WTC11 (cell line): ENCODE results near the gene IRX2. TPM values are rescaled to one million over a fixed set of nuclear protein-coding genes. Genes with fewer than 3 reads are reported as not detected.
A peak's percentile ranks its signal among the peaks of the same experiment; 100 is the strongest.

ENCODE experiments used
- ATAC-seq: fragments of 200-7000 bp; cut with Tn5 transposase; 2 replicates; pipeline ENCODE4 v1.10.0; 2021; ENCODE audit warnings: mild to moderate bottlenecking, moderate library complexity
- CTCF ChIA-PET: fragments of 300-600 bp; sonication (Branson Sonifier 250); formaldehyde crosslinking; loops from one replicate; lab custom pipeline; 2021; ENCODE audit warnings: antibody characterized with exemption; lab: Charles Lee
- POLR2A ChIA-PET: fragments of 350-600 bp; sonication (Branson Sonifier 250); formaldehyde crosslinking; loops from one replicate; lab custom pipeline; 2021; ENCODE audit warnings: antibody characterized with exemption; lab: Charles Lee
- DNase-seq: peaks from one replicate; pipeline ENCODE4 v3.0.0; 2021; ENCODE audit warnings: low spot score
- H3K27ac Mint-ChIP-seq: 2 replicates; pipeline ENCODE4 v1.8.0; 2021; ENCODE audit warnings: mixed read lengths
- H3K27me3 Mint-ChIP-seq: 2 replicates; pipeline ENCODE4 v1.8.0; 2021; ENCODE audit warnings: low read depth, mild to moderate bottlenecking, moderate library complexity, mixed read lengths
- H3K36me3 Mint-ChIP-seq: 2 replicates; pipeline ENCODE4 v1.8.0; 2021; ENCODE audit warnings: mixed read lengths
- H3K4me1 Mint-ChIP-seq: 2 replicates; pipeline ENCODE4 v1.8.0; 2022; ENCODE audit warnings: mixed read lengths
- H3K4me3 Mint-ChIP-seq: 2 replicates; pipeline ENCODE4 v1.8.0; 2021; ENCODE audit warnings: mild to moderate bottlenecking, moderate library complexity, mixed read lengths
- H3K9me3 Mint-ChIP-seq: 2 replicates; pipeline ENCODE4 v1.8.0; 2021; ENCODE audit warnings: mixed read lengths
- ERG ChIP-seq: fragments of 250-450 bp; sonication (Bioruptor Pico); IDR thresholded peaks from 2 replicates; pipeline ENCODE4 v1.8.0; 2021; ENCODE audit warnings: mild to moderate bottlenecking
- ESRRA ChIP-seq: sonication (generic); formaldehyde crosslinking; IDR thresholded peaks from 2 replicates; pipeline ENCODE4 v1.8.1; 2022; ENCODE audit warnings: mild to moderate bottlenecking, missing genetic modification reagents, borderline replicate concordance
- FOXP1 ChIP-seq: sonication (generic); formaldehyde crosslinking; IDR thresholded peaks from 2 replicates; pipeline ENCODE4 v1.8.0; 2022; ENCODE audit warnings: missing genetic modification reagents, mild to moderate bottlenecking, moderate library complexity, borderline replicate concordance
- JUN ChIP-seq: sonication (generic); formaldehyde crosslinking; IDR thresholded peaks from 2 replicates; pipeline ENCODE4 v1.8.0; 2023; ENCODE audit warnings: mild to moderate bottlenecking, missing genetic modification reagents
- MAX ChIP-seq: sonication (generic); formaldehyde crosslinking; IDR thresholded peaks from 2 replicates; pipeline ENCODE4 v1.8.0; 2022; ENCODE audit warnings: mild to moderate bottlenecking, missing genetic modification reagents
- NFATC4 ChIP-seq: fragments of 250-450 bp; sonication (Bioruptor Pico); IDR thresholded peaks from 2 replicates; pipeline ENCODE4 v1.9.0; 2021; ENCODE audit warnings: mild to moderate bottlenecking
- NFE2L1 ChIP-seq: sonication (generic); formaldehyde crosslinking; IDR thresholded peaks from 2 replicates; pipeline ENCODE4 v1.8.1; 2023; ENCODE audit warnings: missing genetic modification reagents
- OVOL2 ChIP-seq: fragments of 250-450 bp; sonication (Bioruptor Pico); IDR thresholded peaks from 2 replicates; pipeline ENCODE4 v1.9.0; 2021; ENCODE audit warnings: mild to moderate bottlenecking, borderline replicate concordance
- SP1 ChIP-seq: sonication (generic); formaldehyde crosslinking; conservative IDR thresholded peaks from 2 replicates; pipeline ENCODE4 v1.8.1; 2022; ENCODE audit warnings: missing genetic modification reagents
- ZNF281 ChIP-seq: sonication (generic); formaldehyde crosslinking; IDR thresholded peaks from 2 replicates; pipeline ENCODE4 v1.8.0; 2023; ENCODE audit warnings: mild to moderate bottlenecking, missing genetic modification reagents
- ZNF423 ChIP-seq: fragments of 250-450 bp; sonication (Bioruptor Pico); IDR thresholded peaks from 2 replicates; pipeline ENCODE4 v2.1.2; 2022; ENCODE audit warnings: mild to moderate bottlenecking, moderate library complexity
- ZNF512 ChIP-seq: sonication (generic); formaldehyde crosslinking; IDR thresholded peaks from 2 replicates; pipeline ENCODE4 v1.8.1; 2022; ENCODE audit warnings: missing genetic modification reagents, borderline replicate concordance
- total RNA-seq: library from RNA; stranded (reverse); gene quantifications from 3 replicates; pipeline ENCODE4 v1.2.3, GENCODE V29; 2021

IRX2 gene
- total RNA-seq, 1 experiment from 2014 or later = 63.2 TPM

- Mint-ChIP-seq H3K36me3 (peaks cover 2% of the 10 kb centered on the region; the same call in 1 of the 2 replicates), H3K9me3 (no peaks in the 10 kb centered on the region)
- POLR2A ChIA-PET = no interaction called here
Observed at GRCh38 chr5:2762744-2763532, 11.5 kb upstream of the IRX2 start.

GRCh38 chr5:2761921-2762488, 10.5 kb upstream of the IRX2 start:
- H3K27me3 Mint-ChIP-seq = peaks cover 55% of the 10 kb centered on the region
- ChIA-PET POLR2A (no interaction called here), CTCF (interaction anchor here (0.7 to 1.9 kb wide), 2 partner anchors 36 to 43 kb away, joined by 3 to 5 read pairs; no protein-coding TSS in a partner anchor)
- TF ChIP-seq NFE2L1 (CRISPR knock-in tag) (0 out of 2 replicates have a peak, but pooled peaks have one; percentile 49), ERG (no peak), ZNF512 (peak; percentile 95), JUN (CRISPR knock-in tag) (no peak), MAX (CRISPR knock-in tag) (no peak), FOXP1 (CRISPR knock-in tag) (no peak), SP1 (CRISPR knock-in tag) (no peak), ZNF281 (CRISPR knock-in tag) (no peak), NFATC4 (no peak)
- no peak for DNase-seq
- H3K4me3 Mint-ChIP-seq = no peak overlapping the region
- H3K4me1 Mint-ChIP-seq = peaks cover 61% of the 10 kb centered on the region
- H3K27ac Mint-ChIP-seq = no peak overlapping the region
- H3K36me3 Mint-ChIP-seq = peaks cover 2% of the 10 kb centered on the region; the same call in 1 of the 2 replicates
- no peaks in the 10 kb centered on the region for H3K9me3 Mint-ChIP-seq
- ATAC-seq = peak; percentile 35

More at GRCh38 chr5:2762744-2763532, 11.5 kb upstream of the IRX2 start:
- Mint-ChIP-seq H3K4me3 (no peak overlapping the region), H3K27me3 (peaks cover 45% of the 10 kb centered on the region), H3K27ac (no peak overlapping the region), H3K4me1 (peaks cover 60% of the 10 kb centered on the region)
- peak; percentile 36; the same call in 1 of the 2 replicates for TF ChIP-seq ZNF423 (CRISPR knock-in tag)
- TF ChIP-seq ESRRA (CRISPR knock-in tag) = no peak
- DNase-seq (no peak), ATAC-seq (no peak; the same call in 1 of the 2 replicates)
- CTCF ChIA-PET = no interaction called here

- Mint-ChIP-seq H3K27ac (no peak overlapping the region), H3K4me3 (no peak overlapping the region), H3K9me3 (no peaks in the 10 kb centered on the region), H3K36me3 (peaks cover 2% of the 10 kb centered on the region; the same call in 1 of the 2 replicates), H3K27me3 (peaks cover 69% of the 10 kb centered on the region), H3K4me1 (peaks cover 58% of the 10 kb centered on the region)
- no peak for ATAC-seq
- TF ChIP-seq ZNF423 (CRISPR knock-in tag) = peak; percentile 44; the same call in 1 of the 2 replicates
- no peak for TF ChIP-seq OVOL2
- ChIA-PET CTCF (interaction anchor here (1.2 kb wide), 1 partner anchor 45 kb away, joined by 4 read pairs; no protein-coding TSS in a partner anchor), POLR2A (no interaction called here)
- DNase-seq = no peak
Observed at GRCh38 chr5:2759696-2760461, 8.4 kb upstream of the IRX2 start.
